Nucleus accumbens (tissue), 56 donors: ENCODE measurements around the gene DPYSL3.
"Not testable (repeated sequence)": the region's sequence is repeated elsewhere in the genome, so short reads cannot be mapped to it uniquely, and the experiment has no call there.

Experiments
- DNase-seq, 56 donors: peaks; one replicate each; lab custom pipeline; 2025; lab: John Stamatoyannopoulos, UW

The DPYSL3 gene

GRCh38 chr5:147384346-147385193 is 125.3 kb downstream of the DPYSL3 start:
- DNase-seq, result no peak

DNA sequence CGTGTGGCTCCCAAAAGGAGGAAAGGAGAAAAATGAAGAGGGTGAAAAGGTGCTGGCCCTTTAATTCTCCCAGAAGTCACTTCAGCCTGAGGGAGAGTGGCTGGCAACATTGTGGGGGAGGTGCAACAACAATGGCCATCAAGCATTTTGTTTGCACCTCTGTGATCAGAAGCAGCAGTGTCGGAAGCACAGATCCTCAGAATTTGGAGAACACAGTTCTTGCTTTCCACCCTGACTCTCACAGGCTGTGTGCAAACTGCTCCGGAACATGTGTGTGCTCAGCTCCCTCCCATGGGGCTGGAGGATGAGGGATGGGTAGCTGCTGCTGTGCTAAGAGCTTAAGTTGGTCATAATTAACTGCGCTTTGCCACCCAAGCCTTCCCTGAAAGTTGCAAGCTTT is 127.1 kb downstream of the DPYSL3 start:
- peak in 1 of 56 donors; percentile 10 for DNase-seq

DNA sequence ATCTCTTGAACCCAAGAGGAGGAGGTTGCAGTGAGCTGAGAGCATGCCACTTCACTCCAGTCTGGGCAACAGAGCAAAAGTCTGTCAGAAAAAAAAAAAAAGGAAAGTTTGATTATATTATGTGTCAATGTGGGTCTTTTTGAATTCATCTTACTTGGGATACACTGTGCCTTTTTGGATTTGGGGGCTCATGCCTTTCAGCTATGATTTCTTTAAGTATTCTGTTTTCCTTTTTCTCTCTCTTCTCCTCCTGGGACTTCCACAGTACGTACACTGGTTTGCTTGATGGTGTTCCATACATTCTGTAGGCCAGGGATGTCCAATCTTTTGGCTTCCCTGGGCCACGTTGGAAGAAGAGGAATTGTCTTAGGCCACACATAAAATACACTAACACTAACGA is 128.3 kb downstream of the DPYSL3 start:
- DNase-seq, result no peak

DNA sequence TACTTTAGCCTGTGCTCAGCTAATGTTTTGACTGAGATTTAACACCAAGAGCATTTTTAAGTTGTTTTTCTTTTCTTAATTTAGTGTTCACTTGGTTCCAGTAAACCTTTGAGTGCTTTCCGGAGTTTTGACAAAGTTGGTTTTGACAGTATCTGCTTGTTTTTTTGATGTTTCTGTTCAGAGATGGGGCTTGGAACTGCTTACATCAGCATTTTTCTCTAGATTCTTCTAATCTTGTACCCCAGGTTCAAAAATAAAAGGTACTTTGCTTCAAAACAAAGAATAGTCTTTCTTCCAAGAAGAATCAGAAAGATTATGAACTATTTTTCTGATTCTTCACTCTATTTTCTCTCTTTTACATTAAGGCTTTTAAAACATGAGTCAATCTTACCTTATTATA is 132.2 kb downstream of the DPYSL3 start:
- no peak for DNase-seq

GRCh38 chr5:147375151-147375550 is 134.7 kb downstream of the DPYSL3 start:
- no peak for DNase-seq

DNA sequence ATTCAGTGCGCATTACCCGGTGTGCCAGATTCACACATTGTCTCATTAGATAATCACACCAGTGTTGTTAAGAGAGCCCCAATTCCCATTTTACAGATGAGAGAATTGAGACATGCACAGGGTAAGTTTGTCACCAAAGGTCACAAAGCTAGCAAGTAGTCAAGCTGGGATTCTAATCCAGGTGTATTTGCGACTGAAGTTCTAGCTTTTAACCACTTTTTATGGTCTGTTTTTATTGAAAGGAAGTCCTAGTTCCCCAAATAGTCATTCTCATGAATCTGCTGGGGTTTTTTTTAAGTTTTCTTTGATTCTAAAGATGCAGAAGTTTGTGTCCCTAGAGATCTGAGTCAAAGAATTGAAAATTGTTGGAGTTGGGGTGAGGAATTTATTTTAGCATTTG is 136.5 kb downstream of the DPYSL3 start:
- no peak for DNase-seq

DNA sequence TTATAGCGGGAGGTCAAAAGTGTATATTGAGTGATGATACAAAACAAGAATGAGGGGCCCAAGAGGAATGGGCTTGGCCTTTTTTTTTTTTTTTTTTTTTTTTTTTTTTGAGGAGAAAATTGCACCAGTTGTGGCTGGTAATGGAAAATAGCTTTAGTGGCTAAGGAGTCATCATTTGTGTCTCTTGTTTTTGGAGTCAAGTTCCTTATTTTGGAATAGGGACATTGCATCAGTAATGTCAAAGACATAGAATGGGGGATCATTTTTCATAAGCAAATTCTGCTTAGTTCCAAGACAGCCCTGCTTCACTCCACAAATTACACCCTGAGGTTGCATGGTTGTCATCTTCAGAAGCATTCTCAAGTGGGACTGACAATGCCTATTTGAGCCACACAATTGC is 137.7 kb downstream of the DPYSL3 start:
- DNase-seq, result no peak

DNA sequence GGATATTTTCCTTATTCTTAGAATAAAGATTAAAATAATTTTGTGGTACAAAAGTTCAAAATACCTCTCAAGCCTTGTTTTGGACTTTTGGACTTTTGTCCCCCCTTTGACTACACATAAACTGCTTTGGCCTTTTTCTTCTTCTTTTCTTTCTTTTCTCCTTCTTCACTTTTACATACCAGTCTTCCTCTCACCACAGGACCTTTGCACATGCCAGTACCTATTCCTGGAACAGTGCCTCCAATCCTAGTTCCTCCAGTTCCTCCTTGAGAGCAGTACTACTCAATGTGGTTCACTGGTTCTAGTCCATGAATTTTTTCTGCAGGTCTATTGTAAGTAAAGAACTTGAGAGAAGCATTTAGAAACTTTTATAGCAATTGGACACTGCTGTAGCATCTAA is 138.6 kb downstream of the DPYSL3 start:
- no peak for DNase-seq

DNA sequence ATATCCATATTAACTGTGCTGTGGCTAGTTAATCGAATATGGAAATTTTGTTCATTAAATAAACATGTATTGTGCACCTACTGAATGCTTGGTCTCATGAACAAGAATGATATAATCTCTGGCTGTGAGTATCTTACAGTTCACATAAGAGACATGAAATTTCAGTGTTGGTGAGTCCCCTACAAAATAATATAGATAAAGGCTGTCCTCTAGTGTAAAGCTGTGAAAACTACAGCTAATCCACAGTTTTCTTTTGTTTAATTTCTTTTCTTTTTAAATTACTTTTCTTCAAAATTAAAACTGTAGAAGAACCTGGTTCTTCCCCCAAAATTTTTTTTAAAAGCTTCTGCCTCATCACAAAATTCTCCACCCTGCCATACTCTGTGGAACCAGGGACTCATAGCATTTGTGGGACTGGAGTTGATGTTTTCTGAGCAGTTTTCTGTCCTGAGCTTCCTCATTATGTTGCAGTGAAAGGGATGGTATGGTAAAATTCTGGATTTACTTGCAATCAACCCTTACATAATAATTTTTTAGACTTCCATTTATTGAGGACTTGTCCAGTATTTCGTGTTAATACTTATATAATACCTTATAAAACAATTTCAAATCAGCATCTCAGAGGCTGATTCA is 140.0 kb downstream of the DPYSL3 start:
- no peak for DNase-seq

DNA sequence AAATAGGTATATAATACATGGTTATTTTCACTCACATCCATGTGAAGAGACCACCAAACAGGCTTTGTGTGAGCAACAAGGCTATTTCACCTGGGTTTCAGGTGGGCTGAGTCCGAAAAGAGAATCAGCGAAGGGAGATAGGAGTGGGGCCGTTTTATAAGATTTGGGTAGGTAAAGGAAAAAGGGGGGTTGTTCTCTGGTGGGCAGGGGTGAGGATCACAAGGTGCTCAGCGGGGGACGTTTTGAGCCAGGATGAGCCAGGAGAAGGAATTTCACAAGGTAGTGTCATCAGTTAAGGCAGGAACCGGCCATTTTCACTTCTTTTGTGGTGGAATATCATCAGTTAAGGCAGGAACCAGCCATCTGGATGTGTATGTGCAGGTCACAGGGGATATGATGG is 142.5 kb downstream of the DPYSL3 start:
- DNase-seq, result not testable (repeated sequence)

DNA sequence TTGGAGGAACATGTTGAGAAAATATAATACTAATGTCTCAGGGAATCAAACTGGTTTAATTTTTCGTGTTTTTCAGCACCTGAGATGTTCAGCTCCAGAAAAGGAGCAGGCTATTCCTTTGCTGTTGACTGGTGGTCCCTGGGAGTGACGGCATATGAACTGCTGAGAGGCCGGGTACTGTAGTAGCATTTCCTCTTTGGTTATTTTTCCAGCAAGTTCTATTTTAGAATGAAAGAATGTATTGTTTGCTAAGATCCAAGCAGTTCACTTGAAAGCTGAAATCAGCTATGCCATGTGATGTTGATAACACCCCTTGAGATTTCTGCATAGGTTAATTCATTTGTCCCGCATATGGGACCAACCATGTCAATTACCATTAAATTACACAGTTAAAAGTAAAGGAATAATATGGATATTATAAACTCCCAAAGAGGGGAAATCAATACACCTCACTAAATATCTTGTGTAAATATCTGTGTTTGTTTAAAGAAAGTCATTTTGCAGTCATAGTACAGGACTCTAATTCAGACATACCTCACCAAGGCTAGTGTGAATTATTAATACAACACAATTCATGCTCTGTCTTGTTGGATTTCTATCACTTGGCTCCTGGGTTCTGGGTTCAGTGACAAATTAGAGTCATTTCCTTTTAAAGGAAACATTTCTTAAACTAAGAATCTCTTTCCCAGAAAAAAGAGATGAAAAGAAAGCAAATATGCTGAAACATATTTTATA is 148.3 kb downstream of the DPYSL3 start:
- no peak for DNase-seq

DNA sequence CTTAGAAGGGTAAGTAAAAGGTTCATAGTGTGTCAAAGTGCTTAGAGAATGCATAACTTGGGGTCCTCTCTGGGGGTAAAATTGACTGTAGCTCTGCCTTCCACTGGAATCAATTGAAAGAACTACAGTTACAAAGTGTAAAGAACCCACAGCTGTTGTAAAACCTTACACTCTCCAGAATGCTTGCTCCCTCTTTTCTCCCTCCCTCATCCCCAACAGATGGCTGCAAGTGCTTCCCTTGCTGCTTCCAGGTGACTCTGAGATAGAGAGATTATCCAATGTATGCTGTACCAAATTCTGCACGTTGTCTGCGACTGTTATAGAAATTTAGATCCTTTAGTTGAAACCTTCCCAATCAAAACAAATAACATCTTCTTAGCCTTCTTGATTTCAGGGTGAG is 149.1 kb downstream of the DPYSL3 start:
- DNase-seq, result no peak

DNA sequence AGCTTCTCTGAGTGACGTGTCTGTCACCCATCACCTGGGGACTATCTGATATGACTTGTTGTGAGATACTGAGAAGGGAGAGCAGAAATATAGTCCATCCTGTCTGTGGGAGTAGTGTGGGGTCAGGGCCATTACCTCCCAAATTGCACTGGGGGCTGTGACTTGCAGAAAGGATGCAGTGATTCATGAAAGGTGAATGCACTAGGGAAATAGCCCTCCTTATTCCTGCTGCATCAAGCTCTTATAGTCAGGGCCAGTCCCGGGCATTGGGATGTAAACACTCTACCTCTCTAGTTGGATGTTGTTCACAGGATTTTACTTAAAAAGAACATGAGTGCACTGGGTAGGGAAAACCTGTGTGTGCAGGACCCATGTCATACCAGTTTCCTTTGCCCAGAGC is 150.3 kb downstream of the DPYSL3 start:
- no peak for DNase-seq

- DNase-seq, result no peak
Measured at GRCh38 chr5:147359101-147359500, 150.8 kb downstream of the DPYSL3 start.

GRCh38 chr5:147349241-147349640 is 160.6 kb downstream of the DPYSL3 start:
- DNase-seq, result no peak

DNA sequence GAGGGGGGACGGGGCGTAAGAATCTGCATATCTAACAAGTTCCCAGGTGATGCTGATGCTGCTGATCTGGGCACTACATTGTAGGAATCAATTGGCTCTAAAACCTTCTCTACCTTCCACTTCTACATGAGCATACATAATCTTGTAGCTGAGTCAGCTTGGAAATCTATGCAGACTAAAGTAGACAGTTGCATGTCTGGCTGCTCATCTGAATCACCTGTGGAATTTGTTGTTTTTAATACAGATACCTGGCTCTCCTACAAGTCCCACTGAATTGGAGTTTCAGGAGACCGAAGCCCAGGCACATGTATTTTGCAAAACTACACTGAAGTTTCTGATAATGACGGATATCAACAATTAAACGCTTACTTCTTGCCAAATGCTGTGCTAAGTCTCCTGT is 161.4 kb downstream of the DPYSL3 start:
- DNase-seq, result no peak

DNA sequence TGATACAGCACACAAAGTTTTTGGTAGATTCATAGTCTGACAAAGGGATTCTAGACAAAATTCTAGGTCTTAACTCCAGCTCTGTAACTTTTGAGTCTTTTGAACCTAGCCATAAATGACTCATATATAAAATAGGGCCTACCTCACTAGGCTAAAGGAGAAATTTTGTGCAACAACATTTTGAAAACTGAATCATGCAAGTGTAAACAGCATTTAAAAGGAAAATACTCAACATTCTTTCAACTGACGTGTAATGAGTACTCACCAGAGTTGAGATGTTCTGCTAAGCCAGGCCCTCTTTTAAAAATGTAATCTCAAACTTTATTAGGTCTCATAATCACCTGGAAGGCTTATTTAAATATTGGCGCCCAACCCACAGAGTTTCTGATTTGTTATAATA is 161.8 kb downstream of the DPYSL3 start:
- no peak for DNase-seq

GRCh38 chr5:147346006-147346561 is 163.8 kb downstream of the DPYSL3 start:
- DNase-seq, result no peak

DNA sequence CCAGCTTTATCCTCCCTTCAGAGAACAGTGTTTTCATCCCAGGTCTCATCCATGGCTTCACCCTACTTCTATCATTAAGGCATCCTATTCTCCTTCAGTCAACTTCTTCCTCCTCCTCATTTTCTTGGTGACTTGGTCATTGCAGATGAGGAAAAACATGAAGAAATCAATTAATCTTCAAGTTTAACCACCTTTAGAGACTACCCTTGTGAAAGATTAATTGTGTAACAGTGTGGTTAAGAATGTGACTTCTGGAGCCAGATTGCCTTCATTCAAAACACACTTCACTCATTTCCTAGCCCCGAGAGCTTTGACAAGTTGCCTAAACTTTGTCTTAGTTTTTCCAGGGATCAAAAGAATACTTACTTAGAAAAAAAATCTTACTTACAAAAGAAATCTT is 165.0 kb downstream of the DPYSL3 start:
- no peak for DNase-seq

GRCh38 chr5:147341345-147341744 is 168.5 kb downstream of the DPYSL3 start:
- no peak for DNase-seq

DNA sequence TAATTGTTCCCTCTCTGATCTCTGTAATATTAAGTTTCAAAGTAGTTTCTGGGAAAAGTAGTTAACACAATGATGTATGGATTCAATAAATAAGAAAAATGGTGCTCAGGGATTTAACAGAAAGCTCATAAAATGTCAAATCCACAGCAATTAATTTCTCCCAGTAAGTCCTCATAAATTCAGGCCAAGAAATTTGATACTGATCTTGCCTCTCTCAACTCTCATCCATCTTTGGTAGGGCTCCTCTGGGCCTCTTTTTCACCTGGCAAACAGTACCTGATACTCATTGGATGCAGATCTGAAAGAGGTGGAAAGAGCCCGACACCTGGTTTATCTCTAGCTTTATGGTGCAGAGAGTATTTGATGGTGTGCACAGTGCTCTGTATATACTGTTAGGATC is 168.9 kb downstream of the DPYSL3 start:
- DNase-seq, result no peak
